ENCODE results near the gene ZNF584. TPM values are rescaled to one million over a fixed set of nuclear protein-coding genes. Genes with fewer than 3 reads are reported as not detected.
A peak's percentile ranks its signal among the peaks of the same experiment; 100 is the strongest.

The ZNF584 gene
- 12.3 and 14.0 TPM in 2 replicates for total RNA-seq
- total RNA-seq (2013): 4.3 TPM
- polyA plus RNA-seq: 1.5 and 3.0 TPM in 2 replicates
- 6.5 and 8.7 TPM in 2 replicates for polyA minus RNA-seq

DNA sequence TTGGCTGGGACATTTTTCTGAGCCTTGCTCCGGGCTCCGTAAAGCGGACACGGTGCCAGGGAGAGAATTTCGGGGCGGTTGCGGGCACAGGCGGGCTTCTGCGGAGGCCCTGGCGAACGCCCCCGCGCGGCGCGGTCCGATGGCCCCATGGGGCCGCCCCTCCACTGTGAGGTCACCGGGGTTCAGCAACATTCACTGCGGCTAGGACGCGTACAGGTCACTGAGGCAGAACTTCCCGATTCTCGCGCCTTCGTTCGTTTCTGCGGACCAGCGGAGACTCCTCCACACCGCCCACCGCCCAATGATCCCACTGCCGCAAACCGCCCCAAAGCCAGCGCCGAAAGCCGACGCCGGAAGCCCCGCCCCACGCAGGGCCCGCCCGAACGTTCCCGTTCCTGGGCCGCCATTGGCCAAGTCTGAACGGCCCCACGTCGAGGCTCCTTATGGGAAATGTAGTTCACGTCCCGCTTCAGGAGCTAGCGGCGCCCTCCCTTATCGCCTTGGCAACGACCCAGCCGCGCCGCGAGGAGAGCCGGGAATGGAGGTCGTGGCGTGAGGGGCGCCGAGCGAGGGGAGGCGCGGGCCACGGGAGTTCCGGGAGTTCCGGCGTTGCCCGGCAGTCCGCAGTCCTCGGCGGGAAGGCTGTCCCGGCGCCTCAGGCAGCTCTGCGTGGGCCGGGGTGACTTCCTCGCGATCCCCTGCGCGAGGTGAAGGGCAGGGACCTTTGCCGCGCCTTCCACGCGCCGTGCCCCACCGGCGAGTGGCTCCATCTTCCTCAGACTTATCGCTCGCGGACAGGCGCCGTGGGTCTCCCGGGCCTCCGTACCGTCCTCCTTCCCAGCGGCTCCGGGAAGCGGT lies at the start of gene ZNF584:
Gene ZNF584, plus strand, starts transcription at position 498 of the 858 bp plus-strand sequence. CDS start 499 bp downstream, outside the sequence.
- H3K4me2 ChIP-seq (replicated peaks; ENCODE audit: low read depth, low read length, poor library complexity, severe bottlenecking): peak within 1 kb of the TSS; percentile 85
- ATAC-seq (ENCODE audit: low read depth) (peak; percentile 96), DNase-seq (peak; percentile 96)
- intact Hi-C loops (cut with micrococcal nuclease): loop anchor here (1.0 to 5.0 kb wide), 12 partner anchors 27 to 226 kb away; partner anchors contain the start of genes ERVK3-1, MZF1, ZNF132 and ZNF274
- no peak for TF ChIP-seq EZH2 (IDR thresholded peaks at IDR 0.05; ENCODE audit: borderline replicate concordance, insufficient read depth, low read depth, low read length, poor library complexity, severe bottlenecking)
- TF ChIP-seq, protein P1, sequence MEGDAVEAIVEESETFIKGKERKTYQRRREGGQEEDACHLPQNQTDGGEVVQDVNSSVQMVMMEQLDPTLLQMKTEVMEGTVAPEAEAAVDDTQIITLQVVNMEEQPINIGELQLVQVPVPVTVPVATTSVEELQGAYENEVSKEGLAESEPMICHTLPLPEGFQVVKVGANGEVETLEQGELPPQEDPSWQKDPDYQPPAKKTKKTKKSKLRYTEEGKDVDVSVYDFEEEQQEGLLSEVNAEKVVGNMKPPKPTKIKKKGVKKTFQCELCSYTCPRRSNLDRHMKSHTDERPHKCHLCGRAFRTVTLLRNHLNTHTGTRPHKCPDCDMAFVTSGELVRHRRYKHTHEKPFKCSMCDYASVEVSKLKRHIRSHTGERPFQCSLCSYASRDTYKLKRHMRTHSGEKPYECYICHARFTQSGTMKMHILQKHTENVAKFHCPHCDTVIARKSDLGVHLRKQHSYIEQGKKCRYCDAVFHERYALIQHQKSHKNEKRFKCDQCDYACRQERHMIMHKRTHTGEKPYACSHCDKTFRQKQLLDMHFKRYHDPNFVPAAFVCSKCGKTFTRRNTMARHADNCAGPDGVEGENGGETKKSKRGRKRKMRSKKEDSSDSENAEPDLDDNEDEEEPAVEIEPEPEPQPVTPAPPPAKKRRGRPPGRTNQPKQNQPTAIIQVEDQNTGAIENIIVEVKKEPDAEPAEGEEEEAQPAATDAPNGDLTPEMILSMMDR (IDR thresholded peaks at IDR 0.05): no peak
- Mint-ChIP-seq H3K9me3 (ENCODE audit: insufficient read depth) (no peaks in the 10 kb centered on the region), H3K27me3 (no peaks in the 10 kb centered on the region), H3K27ac (peak within 1 kb of the TSS; percentile 98), H3K4me3 (peak within 1 kb of the TSS; percentile 97), H3K4me1 (peaks cover 33% of the 10 kb centered on the region)
- peaks cover 5% of the 10 kb centered on the region for H3K79me2 ChIP-seq (ENCODE audit: control insufficient read depth, insufficient read depth, low read length)
- no peaks in the 10 kb centered on the region for H4K20me1 ChIP-seq (ENCODE audit: control insufficient read depth, insufficient read depth, low read length, poor library complexity, severe bottlenecking)
- H3K4me1 ChIP-seq (ENCODE audit: control insufficient read depth in 2 of 2, insufficient read depth in 2 of 2, low read length in 2 of 2): peaks cover 11 to 20% of the 10 kb centered on the region in 2 donors
- CTCF ChIA-PET: interaction anchor here (0.7 to 1.8 kb wide), 6 partner anchors 22 to 775 kb away, joined by 3 to 6 read pairs (median 4); partner anchors contain the start of genes ZBTB45, ZNF211, ZNF324B and ZNF497
- peak within 1 kb of the TSS; percentile 82 to 93 for H3K27ac ChIP-seq (ENCODE audit: low read length in 2 of 2)
- peak within 1 kb of the TSS; percentile 58 to 93 (median 83) for H3K4me3 ChIP-seq (ENCODE audit: control extremely low read depth in 1 of 5, extremely low read depth in 1 of 5, insufficient read depth in 1 of 5, low read depth in 2 of 5, low read length in 4 of 5)
- H3K9ac ChIP-seq (ENCODE audit: low read length): peak within 1 kb of the TSS; percentile 91
- H2AFZ ChIP-seq (ENCODE audit: insufficient read depth, low read depth, low read length, poor library complexity, severe bottlenecking): peak within 1 kb of the TSS; percentile 81
- no peaks in the 10 kb centered on the region for H3K36me3 ChIP-seq (replicated peaks in 1 of 2; ENCODE audit: control extremely low read depth in 1 of 2, control insufficient read depth in 1 of 2, extremely low read depth in 1 of 2, insufficient read depth in 2 of 2, low read length in 1 of 2)
- WGBS (ENCODE audit: insufficient coverage): under 1% methylated on average over 100 of the region's 100 CpGs
- no peaks in the 10 kb centered on the region for H3K27me3 ChIP-seq (replicated peaks in 1 of 4; ENCODE audit: control extremely low read depth in 1 of 4, control insufficient read depth in 3 of 4, insufficient read depth in 4 of 4, low read length in 3 of 4)
- H3K9me3 ChIP-seq (ENCODE audit: control extremely low read depth in 1 of 3, control insufficient read depth in 2 of 3, insufficient read depth in 1 of 3, low read length in 2 of 3): peaks cover 0 to 3% (median 0%) of the 10 kb centered on the region in 3 donors
- POLR2A ChIA-PET: interaction anchor here (0.8 to 1.9 kb wide), 5 partner anchors 8 to 61 kb away, joined by 3 to 9 read pairs (median 4); partner anchors contain the start of genes ZNF132 and ZNF497

Data from B cell (primary cell).